HepG2 (cell line): ENCODE data around the gene GPS2. TPM values are rescaled to one million over a fixed set of nuclear protein-coding genes. Genes with fewer than 3 reads are reported as not detected.

Experiments
- AKNA ChIP-seq: sonication (generic); formaldehyde crosslinking; IDR thresholded peaks from 2 replicates; pipeline ENCODE4 v1.4.0; 2020; ENCODE audit warnings: missing genetic modification reagents, borderline replicate concordance
- CEBPB ChIP-seq: IDR thresholded peaks from 2 replicates; pipeline ENCODE4 v1.6.1; 2011; ENCODE audit warnings: low read depth, low read length, improper control_type of control experiment, borderline replicate concordance
- CREB1 ChIP-seq, 2 experiments: fragments of 450-650 bp in 1 of 2; IDR thresholded peaks; 2 replicates each; pipeline ENCODE4 v1.6.1; 2016 to 2017; ENCODE audit warnings: control low read depth in 1 of 2, mild to moderate bottlenecking in 1 of 2, missing compliant biosample characterization in 1 of 2, missing genetic modification characterization in 1 of 2
- GPBP1L1 ChIP-seq: sonication (generic); formaldehyde crosslinking; IDR thresholded peaks from 2 replicates; pipeline ENCODE4 v1.5.0; 2020; ENCODE audit warnings: mild to moderate bottlenecking, missing genetic modification reagents
- HDAC1 ChIP-seq: sonication (generic); formaldehyde crosslinking; IDR thresholded peaks from 2 replicates; pipeline ENCODE4 v1.5.1; 2020; ENCODE audit warnings: mild to moderate bottlenecking, missing genetic modification reagents
- MBNL3 ChIP-seq: fragments of 250-450 bp; sonication (Bioruptor Pico); conservative IDR thresholded peaks from 2 replicates; pipeline ENCODE4 v1.8.0; 2022; ENCODE audit warnings: mild to moderate bottlenecking, inconsistent platforms
- RERE ChIP-seq: IDR thresholded peaks from 2 replicates; pipeline ENCODE4 v1.6.1; 2016; ENCODE audit warnings: low read depth, missing genetic modification reagents, missing compliant biosample characterization
- RXRB ChIP-seq: IDR thresholded peaks from 2 replicates; pipeline ENCODE4 v1.6.1; 2016; ENCODE audit warnings: borderline replicate concordance, missing genetic modification reagents, missing compliant biosample characterization
- SATB2 ChIP-seq: sonication (generic); formaldehyde crosslinking; IDR thresholded peaks from 2 replicates; pipeline ENCODE4 v1.5.0; 2020; ENCODE audit warnings: missing genetic modification reagents
- SUZ12 ChIP-seq: fragments of 150-350 bp; IDR thresholded peaks from 2 replicates; pipeline ENCODE4 v1.6.1; 2014; ENCODE audit warnings: low read depth, low read length
- TRIM24 ChIP-seq: sonication (generic); formaldehyde crosslinking; IDR thresholded peaks from 2 replicates; pipeline ENCODE4 v1.8.0; 2022; ENCODE audit warnings: mild to moderate bottlenecking, missing genetic modification reagents
- YEATS2 ChIP-seq: sonication (generic); formaldehyde crosslinking; IDR thresholded peaks from 2 replicates; pipeline ENCODE4 v1.4.0; 2020; ENCODE audit warnings: missing genetic modification reagents, borderline replicate concordance
- ZFY ChIP-seq: sonication (generic); formaldehyde crosslinking; IDR thresholded peaks from 2 replicates; pipeline ENCODE4 v1.4.0; 2020; ENCODE audit warnings: missing genetic modification reagents
- ZNF12 ChIP-seq: sonication (generic); formaldehyde crosslinking; IDR thresholded peaks from 2 replicates; pipeline ENCODE4 v1.5.0; 2020; ENCODE audit warnings: missing genetic modification reagents
- ZNF572 ChIP-seq: sonication (generic); formaldehyde crosslinking; IDR thresholded peaks from 2 replicates; pipeline ENCODE4 v1.5.1; 2020; ENCODE audit warnings: mild to moderate bottlenecking, missing genetic modification reagents
- ZNF776 ChIP-seq: sonication (generic); formaldehyde crosslinking; IDR thresholded peaks from 2 replicates; pipeline ENCODE4 v1.4.0; 2020; ENCODE audit warnings: mild to moderate bottlenecking, missing genetic modification reagents
- ZNF841 ChIP-seq: sonication (generic); formaldehyde crosslinking; IDR thresholded peaks from 2 replicates; pipeline ENCODE4 v1.8.1; 2023; ENCODE audit warnings: missing genetic modification reagents, borderline replicate concordance
- polyA plus RNA-seq, 8 experiments: library from polyadenylated mRNA; depleted of rRNA in 3 of 8; stranded (reverse) in 7 of 8; unstranded in 1 of 8; fragments of >200 nt; fragmentation: Illumina TruSeq in 4 of 8; extraction: Trizol in 4 of 8; gene quantifications; 2 replicates each; pipeline versions ENCODE4 v1.2.1 to v1.2.3, GENCODE V29; 2011 to 2016; ENCODE audit warnings: low read depth in 4 of 8, missing spikeins in 1 of 8, mixed read lengths in 1 of 8; ENCODE audit not compliant: insufficient read depth in 1 of 8
- total RNA-seq, 5 experiments: library from RNA; depleted of rRNA; stranded (reverse); fragments of >200 nt; fragmentation: Illumina TruSeq; extraction: Trizol; gene quantifications; 2 replicates each; pipeline ENCODE4 v1.2.3, GENCODE V29; 2016; ENCODE audit warnings: low read depth in 1 of 5

The GPS2 gene
- total and polyA plus RNA-seq, 2 of the 13 experiments (the other 11 are each of a cell fraction or from before 2014, with no cell fraction given), result 58.0 to 59.4 TPM

- no peak for TF ChIP-seq AKNA (CRISPR knock-in tag)
- TF ChIP-seq ZFY (CRISPR knock-in tag), result no peak
- TF ChIP-seq SATB2 (CRISPR knock-in tag), result no peak
- no peak for TF ChIP-seq RERE
- no peak for TF ChIP-seq MBNL3
- TF ChIP-seq ZNF12 (CRISPR knock-in tag), result no peak
- 0 out of 2 replicates have a peak, but pooled peaks have one; percentile 6 for TF ChIP-seq YEATS2 (CRISPR knock-in tag)
- no peak for TF ChIP-seq TRIM24 (CRISPR knock-in tag)
- TF ChIP-seq ZNF776 (CRISPR knock-in tag), result no peak
- TF ChIP-seq SUZ12, result no peak
- TF ChIP-seq CEBPB, result no peak
- TF ChIP-seq HDAC1, result no peak; the same call in 1 of the 2 replicates
- TF ChIP-seq ZNF841 (CRISPR knock-in tag), result no peak
- peak; percentile 27; the same call in 1 of the 2 replicates for TF ChIP-seq CREB1 (IDR thresholded peaks at IDR 0.05)
- 0 out of 2 replicates have a peak, but pooled peaks have one; percentile 27 for TF ChIP-seq CREB1 (CRISPR knock-in tag; IDR thresholded peaks at IDR 0.05)
- TF ChIP-seq RXRB (CRISPR knock-in tag), result no peak
- no peak for TF ChIP-seq GPBP1L1 (CRISPR knock-in tag)
- TF ChIP-seq ZNF572, result 0 out of 2 replicates have a peak, but pooled peaks have one; percentile 71
Observed at GRCh38 chr17:7281074-7281952, 33.8 kb downstream of the GPS2 start, which contains the start of gene SLC2A4 (continued).
